NCI-H187 treated with DMSO at 0.1 percent for 48 hours (cell line): ENCODE data around the gene SRGAP3.

Experiments
- DNase-seq: peaks from one replicate; lab custom pipeline; 2025; lab: John Stamatoyannopoulos, UW

SRGAP3 gene

GRCh38 chr3:9143184-9143583 is 106.3 kb downstream of the SRGAP3 start:
- no peak for DNase-seq

GRCh38 chr3:9142362-9142761 is 107.1 kb downstream of the SRGAP3 start:
- DNase-seq: no peak

GRCh38 chr3:9141928-9142289 is 107.5 kb downstream of the SRGAP3 start:
- no peak for DNase-seq

GRCh38 chr3:9139366-9139765 is 110.1 kb downstream of the SRGAP3 start:
- DNase-seq: no peak

- no peak for DNase-seq
These were observed 111.8 kb downstream of the SRGAP3 start for GRCh38 chr3:9137676-9138075.

GRCh38 chr3:9136746-9137465 is 112.5 kb downstream of the SRGAP3 start:
- no peak for DNase-seq

GRCh38 chr3:9135930-9136525 is 113.4 kb downstream of the SRGAP3 start:
- no peak for DNase-seq

- no peak for DNase-seq
These were observed 113.9 kb downstream of the SRGAP3 start for GRCh38 chr3:9135526-9135925.

GRCh38 chr3:9133656-9134055 is 115.8 kb downstream of the SRGAP3 start:
- no peak for DNase-seq

GRCh38 chr3:9130345-9131305 is 118.8 kb downstream of the SRGAP3 start:
- DNase-seq: no peak

GRCh38 chr3:9129365-9129764 is 120.1 kb downstream of the SRGAP3 start:
- no peak for DNase-seq

- DNase-seq: no peak
These were observed 124.0 kb downstream of the SRGAP3 start for GRCh38 chr3:9125278-9125951.

- no peak for DNase-seq
These were observed 124.7 kb downstream of the SRGAP3 start for GRCh38 chr3:9124730-9125129.

GRCh38 chr3:9123840-9124239 is 125.6 kb downstream of the SRGAP3 start:
- DNase-seq: no peak

GRCh38 chr3:9122732-9123364 is 126.6 kb downstream of the SRGAP3 start:
- DNase-seq: no peak

- DNase-seq: no peak
These were observed 128.0 kb downstream of the SRGAP3 start for GRCh38 chr3:9121366-9122001.

- no peak for DNase-seq
These were observed 130.1 kb downstream of the SRGAP3 start for GRCh38 chr3:9119331-9119730.

- no peak for DNase-seq
These were observed 131.2 kb downstream of the SRGAP3 start for GRCh38 chr3:9118222-9118621.

- no peak for DNase-seq
These were observed 132.2 kb downstream of the SRGAP3 start for GRCh38 chr3:9117220-9117619.

- no peak for DNase-seq
These were observed 133.1 kb downstream of the SRGAP3 start for GRCh38 chr3:9116336-9116735.

GRCh38 chr3:9115336-9115735 is 134.1 kb downstream of the SRGAP3 start:
- no peak for DNase-seq
